SK-N-SH (cell line): ENCODE results near the gene LCN10.

Experiments
- EP300 ChIP-seq, 2 experiments: IDR thresholded peaks; 2 replicates each; pipeline versions ENCODE4 v1.4.0 to v1.6.1; 2012; ENCODE audit warnings: borderline replicate concordance in 1 of 2, low read depth in 1 of 2, low read length in 1 of 2
- FOXJ3 ChIP-seq: sonication (generic); formaldehyde crosslinking; IDR thresholded peaks from 2 replicates; pipeline ENCODE4 v1.5.1; 2020; ENCODE audit warnings: mild to moderate bottlenecking, missing genetic modification reagents
- NRF1 ChIP-seq: IDR thresholded peaks from 2 replicates; pipeline ENCODE4 v1.6.1; 2012; ENCODE audit warnings: low read depth, mild to moderate bottlenecking, low read length
- POLR2AphosphoS5 ChIP-seq: IDR thresholded peaks from 2 replicates; pipeline ENCODE4 v1.6.1; 2012; ENCODE audit warnings: low read depth, low read length
- TAF1 ChIP-seq: IDR thresholded peaks from 2 replicates; pipeline ENCODE4 v1.6.1; 2012; ENCODE audit warnings: low read depth, mild to moderate bottlenecking, low read length, moderate library complexity, borderline replicate concordance
- YY1 ChIP-seq: IDR thresholded peaks from 2 replicates; pipeline ENCODE4 v1.4.0; 2012; ENCODE audit warnings: low read depth, mild to moderate bottlenecking
- TF ChIP-seq, protein P1 (sequence below): IDR thresholded peaks from 2 replicates; pipeline ENCODE4 v1.4.0; 2012; ENCODE audit warnings: low read depth, borderline replicate concordance
- TF ChIP-seq, protein P2 (sequence below): fragments of 200-600 bp; sonication (generic); IDR thresholded peaks from 2 replicates; pipeline ENCODE4 v1.6.1; 2017; ENCODE audit warnings: antibody characterized with exemption, mild to moderate bottlenecking, moderate library complexity
- TF ChIP-seq, protein P3 (sequence below): IDR thresholded peaks from 2 replicates; pipeline ENCODE4 v1.4.0; 2012; ENCODE audit warnings: low read depth

GRCh38 chr9:136762221-136762691 is 19.5 kb upstream of the LCN10 start:
- TF ChIP-seq, protein P1, sequence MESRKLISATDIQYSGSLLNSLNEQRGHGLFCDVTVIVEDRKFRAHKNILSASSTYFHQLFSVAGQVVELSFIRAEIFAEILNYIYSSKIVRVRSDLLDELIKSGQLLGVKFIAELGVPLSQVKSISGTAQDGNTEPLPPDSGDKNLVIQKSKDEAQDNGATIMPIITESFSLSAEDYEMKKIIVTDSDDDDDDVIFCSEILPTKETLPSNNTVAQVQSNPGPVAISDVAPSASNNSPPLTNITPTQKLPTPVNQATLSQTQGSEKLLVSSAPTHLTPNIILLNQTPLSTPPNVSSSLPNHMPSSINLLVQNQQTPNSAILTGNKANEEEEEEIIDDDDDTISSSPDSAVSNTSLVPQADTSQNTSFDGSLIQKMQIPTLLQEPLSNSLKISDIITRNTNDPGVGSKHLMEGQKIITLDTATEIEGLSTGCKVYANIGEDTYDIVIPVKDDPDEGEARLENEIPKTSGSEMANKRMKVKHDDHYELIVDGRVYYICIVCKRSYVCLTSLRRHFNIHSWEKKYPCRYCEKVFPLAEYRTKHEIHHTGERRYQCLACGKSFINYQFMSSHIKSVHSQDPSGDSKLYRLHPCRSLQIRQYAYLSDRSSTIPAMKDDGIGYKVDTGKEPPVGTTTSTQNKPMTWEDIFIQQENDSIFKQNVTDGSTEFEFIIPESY, result no peak
- TF ChIP-seq, protein P2, sequence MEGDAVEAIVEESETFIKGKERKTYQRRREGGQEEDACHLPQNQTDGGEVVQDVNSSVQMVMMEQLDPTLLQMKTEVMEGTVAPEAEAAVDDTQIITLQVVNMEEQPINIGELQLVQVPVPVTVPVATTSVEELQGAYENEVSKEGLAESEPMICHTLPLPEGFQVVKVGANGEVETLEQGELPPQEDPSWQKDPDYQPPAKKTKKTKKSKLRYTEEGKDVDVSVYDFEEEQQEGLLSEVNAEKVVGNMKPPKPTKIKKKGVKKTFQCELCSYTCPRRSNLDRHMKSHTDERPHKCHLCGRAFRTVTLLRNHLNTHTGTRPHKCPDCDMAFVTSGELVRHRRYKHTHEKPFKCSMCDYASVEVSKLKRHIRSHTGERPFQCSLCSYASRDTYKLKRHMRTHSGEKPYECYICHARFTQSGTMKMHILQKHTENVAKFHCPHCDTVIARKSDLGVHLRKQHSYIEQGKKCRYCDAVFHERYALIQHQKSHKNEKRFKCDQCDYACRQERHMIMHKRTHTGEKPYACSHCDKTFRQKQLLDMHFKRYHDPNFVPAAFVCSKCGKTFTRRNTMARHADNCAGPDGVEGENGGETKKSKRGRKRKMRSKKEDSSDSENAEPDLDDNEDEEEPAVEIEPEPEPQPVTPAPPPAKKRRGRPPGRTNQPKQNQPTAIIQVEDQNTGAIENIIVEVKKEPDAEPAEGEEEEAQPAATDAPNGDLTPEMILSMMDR, result no peak
- TF ChIP-seq YY1 (no peak), POLR2AphosphoS5 (no peak), FOXJ3 (no peak), TAF1 (no peak), NRF1 (no peak), EP300 (IDR thresholded peaks at IDR 0.05; ENCODE audit: borderline replicate concordance in 1 of 2, low read depth in 1 of 2, low read length in 1 of 2) (no peak)
- TF ChIP-seq, protein P3, sequence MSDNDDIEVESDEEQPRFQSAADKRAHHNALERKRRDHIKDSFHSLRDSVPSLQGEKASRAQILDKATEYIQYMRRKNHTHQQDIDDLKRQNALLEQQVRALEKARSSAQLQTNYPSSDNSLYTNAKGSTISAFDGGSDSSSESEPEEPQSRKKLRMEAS, result no peak
